Measurements from ENCODE around the gene TMEM169.
A peak's percentile ranks its signal among the peaks of the same experiment; 100 is the strongest.
"Not testable (repeated sequence)": the region's sequence is repeated elsewhere in the genome, so short reads cannot be mapped to it uniquely, and the experiment has no call there.

TMEM169 gene

GRCh38 chr2:216074794-216075193 is 6.9 kb upstream of the TMEM169 start:
- Histone ChIP-seq H3K27me3 (ENCODE audit: insufficient read depth, poor library complexity, severe bottlenecking) (no peaks in the 10 kb centered on the region), H3K4me3 (replicated peaks; ENCODE audit: insufficient read depth, low read length) (no peak overlapping the region), H3K27ac (replicated peaks) (no peak overlapping the region)
- TF ChIP-seq, protein P1, sequence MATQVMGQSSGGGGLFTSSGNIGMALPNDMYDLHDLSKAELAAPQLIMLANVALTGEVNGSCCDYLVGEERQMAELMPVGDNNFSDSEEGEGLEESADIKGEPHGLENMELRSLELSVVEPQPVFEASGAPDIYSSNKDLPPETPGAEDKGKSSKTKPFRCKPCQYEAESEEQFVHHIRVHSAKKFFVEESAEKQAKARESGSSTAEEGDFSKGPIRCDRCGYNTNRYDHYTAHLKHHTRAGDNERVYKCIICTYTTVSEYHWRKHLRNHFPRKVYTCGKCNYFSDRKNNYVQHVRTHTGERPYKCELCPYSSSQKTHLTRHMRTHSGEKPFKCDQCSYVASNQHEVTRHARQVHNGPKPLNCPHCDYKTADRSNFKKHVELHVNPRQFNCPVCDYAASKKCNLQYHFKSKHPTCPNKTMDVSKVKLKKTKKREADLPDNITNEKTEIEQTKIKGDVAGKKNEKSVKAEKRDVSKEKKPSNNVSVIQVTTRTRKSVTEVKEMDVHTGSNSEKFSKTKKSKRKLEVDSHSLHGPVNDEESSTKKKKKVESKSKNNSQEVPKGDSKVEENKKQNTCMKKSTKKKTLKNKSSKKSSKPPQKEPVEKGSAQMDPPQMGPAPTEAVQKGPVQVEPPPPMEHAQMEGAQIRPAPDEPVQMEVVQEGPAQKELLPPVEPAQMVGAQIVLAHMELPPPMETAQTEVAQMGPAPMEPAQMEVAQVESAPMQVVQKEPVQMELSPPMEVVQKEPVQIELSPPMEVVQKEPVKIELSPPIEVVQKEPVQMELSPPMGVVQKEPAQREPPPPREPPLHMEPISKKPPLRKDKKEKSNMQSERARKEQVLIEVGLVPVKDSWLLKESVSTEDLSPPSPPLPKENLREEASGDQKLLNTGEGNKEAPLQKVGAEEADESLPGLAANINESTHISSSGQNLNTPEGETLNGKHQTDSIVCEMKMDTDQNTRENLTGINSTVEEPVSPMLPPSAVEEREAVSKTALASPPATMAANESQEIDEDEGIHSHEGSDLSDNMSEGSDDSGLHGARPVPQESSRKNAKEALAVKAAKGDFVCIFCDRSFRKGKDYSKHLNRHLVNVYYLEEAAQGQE (IDR thresholded peaks at IDR 0.05; ENCODE audit: insufficient replicate concordance, low read depth) = no peak
- TF ChIP-seq POLR2AphosphoS5 (IDR thresholded peaks at IDR 0.05; ENCODE audit: low read depth) (no peak), SPI1 (IDR thresholded peaks at IDR 0.05; ENCODE audit: borderline replicate concordance, low read depth) (no peak), GABPA (IDR thresholded peaks at IDR 0.05; ENCODE audit: low read depth) (no peak)
- TF ChIP-seq, protein P2, sequence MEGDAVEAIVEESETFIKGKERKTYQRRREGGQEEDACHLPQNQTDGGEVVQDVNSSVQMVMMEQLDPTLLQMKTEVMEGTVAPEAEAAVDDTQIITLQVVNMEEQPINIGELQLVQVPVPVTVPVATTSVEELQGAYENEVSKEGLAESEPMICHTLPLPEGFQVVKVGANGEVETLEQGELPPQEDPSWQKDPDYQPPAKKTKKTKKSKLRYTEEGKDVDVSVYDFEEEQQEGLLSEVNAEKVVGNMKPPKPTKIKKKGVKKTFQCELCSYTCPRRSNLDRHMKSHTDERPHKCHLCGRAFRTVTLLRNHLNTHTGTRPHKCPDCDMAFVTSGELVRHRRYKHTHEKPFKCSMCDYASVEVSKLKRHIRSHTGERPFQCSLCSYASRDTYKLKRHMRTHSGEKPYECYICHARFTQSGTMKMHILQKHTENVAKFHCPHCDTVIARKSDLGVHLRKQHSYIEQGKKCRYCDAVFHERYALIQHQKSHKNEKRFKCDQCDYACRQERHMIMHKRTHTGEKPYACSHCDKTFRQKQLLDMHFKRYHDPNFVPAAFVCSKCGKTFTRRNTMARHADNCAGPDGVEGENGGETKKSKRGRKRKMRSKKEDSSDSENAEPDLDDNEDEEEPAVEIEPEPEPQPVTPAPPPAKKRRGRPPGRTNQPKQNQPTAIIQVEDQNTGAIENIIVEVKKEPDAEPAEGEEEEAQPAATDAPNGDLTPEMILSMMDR (IDR thresholded peaks at IDR 0.05; ENCODE audit: insufficient read depth, low read length) = no peak
- DNase-seq (ENCODE audit: low read depth in 1 of 2, low spot score in 1 of 2) = no peak

DNA sequence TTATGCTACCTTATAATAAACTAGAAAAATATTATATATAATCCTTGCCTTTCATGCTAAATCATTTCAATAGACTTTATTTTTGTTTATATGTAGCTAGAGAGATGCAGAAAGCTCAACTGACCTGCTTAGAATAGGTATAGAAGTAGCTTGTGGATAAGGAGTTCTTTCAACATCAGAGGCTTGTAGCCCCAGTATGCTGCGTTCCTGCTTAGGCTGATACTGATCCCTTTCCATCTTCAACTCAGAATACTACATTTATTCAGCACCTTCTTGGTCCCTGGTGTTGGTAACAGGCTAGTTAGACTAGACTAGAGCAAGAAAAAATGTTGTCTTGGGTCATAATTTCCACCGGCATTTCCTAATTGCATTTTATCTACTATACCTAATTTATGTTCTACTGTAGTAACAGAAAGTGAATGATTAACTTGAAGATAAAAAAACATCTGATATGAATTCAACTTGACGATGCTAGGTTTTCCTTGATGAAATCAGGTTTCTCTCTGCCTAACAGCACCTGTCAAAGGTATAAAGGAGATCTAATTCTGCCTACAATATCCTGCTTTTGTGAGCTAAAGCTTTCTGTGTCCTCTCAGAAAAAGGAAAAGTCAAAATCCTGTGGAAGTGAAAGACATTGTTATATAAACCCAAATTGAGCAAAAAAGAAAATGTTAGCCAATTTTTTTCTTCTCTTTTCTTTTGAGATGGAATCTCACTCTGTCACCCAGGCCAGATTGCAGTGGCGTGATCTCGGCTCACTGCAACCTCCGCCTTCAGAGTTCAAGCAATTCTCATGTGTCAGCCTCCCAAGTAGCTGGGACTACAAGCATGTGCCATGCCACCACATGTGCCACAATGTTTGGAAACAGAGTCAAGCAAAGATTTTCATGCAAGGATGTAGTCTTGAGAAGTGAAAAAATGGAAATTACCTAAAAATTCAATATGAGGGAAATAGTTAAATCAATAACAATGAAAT is 5.9 kb upstream of the TMEM169 start:
- DNase-seq (ENCODE audit: low read depth in 1 of 2, low spot score in 1 of 2) = no peak
- TF ChIP-seq, protein P1 (IDR thresholded peaks at IDR 0.05; ENCODE audit: insufficient replicate concordance, low read depth) = no peak
- TF ChIP-seq SPI1 (IDR thresholded peaks at IDR 0.05; ENCODE audit: borderline replicate concordance, low read depth) (no peak), POLR2AphosphoS5 (IDR thresholded peaks at IDR 0.05; ENCODE audit: low read depth) (no peak), GABPA (IDR thresholded peaks at IDR 0.05; ENCODE audit: low read depth) (no peak)
- TF ChIP-seq, protein P2 (IDR thresholded peaks at IDR 0.05; ENCODE audit: insufficient read depth, low read length) = no peak
- Histone ChIP-seq H3K27me3 (ENCODE audit: insufficient read depth, poor library complexity, severe bottlenecking) (peaks cover 7% of the 10 kb centered on the region), H3K4me3 (replicated peaks; ENCODE audit: insufficient read depth, low read length) (no peak overlapping the region), H3K27ac (replicated peaks) (no peak overlapping the region)

DNA sequence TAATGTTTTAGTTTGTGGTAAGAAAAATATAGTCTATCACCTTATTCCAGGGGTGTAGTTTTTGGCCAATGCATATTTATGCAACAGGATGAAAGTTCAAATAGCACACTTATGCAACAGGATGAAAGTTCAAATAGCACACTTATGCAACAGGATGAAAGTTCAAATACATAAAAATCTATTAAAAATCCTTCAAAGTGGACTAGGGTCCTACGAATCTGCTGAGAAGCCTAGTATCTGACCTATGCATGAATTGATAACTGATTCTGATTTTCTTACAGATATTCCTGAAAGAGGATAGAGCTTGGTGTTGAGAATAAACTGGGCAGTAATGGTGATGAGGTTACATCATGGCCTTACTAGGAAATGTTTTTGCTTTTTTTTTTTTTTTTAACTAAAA is 2.9 kb upstream of the TMEM169 start:
- Histone ChIP-seq H3K27me3 (ENCODE audit: insufficient read depth, poor library complexity, severe bottlenecking) (peaks cover 33% of the 10 kb centered on the region), H3K27ac (replicated peaks) (no peak overlapping the region), H3K4me3 (replicated peaks; ENCODE audit: insufficient read depth, low read length) (no peak overlapping the region)
- TF ChIP-seq, protein P2 (IDR thresholded peaks at IDR 0.05; ENCODE audit: insufficient read depth, low read length) = no peak
- TF ChIP-seq, protein P1 (IDR thresholded peaks at IDR 0.05; ENCODE audit: insufficient replicate concordance, low read depth) = no peak
- TF ChIP-seq POLR2AphosphoS5 (IDR thresholded peaks at IDR 0.05; ENCODE audit: low read depth) (no peak), SPI1 (IDR thresholded peaks at IDR 0.05; ENCODE audit: borderline replicate concordance, low read depth) (no peak), GABPA (IDR thresholded peaks at IDR 0.05; ENCODE audit: low read depth) (no peak)
- DNase-seq (ENCODE audit: low read depth in 1 of 2, low spot score in 1 of 2) = peak in 1 of 2 experiments; percentile 6

GRCh38 chr2:216080048-216080447 is 1.7 kb upstream of the TMEM169 start:
- H3K27me3 ChIP-seq (ENCODE audit: insufficient read depth, poor library complexity, severe bottlenecking) = peaks cover 35% of the 10 kb centered on the region
- not testable (repeated sequence) for H3K4me3 ChIP-seq (replicated peaks; ENCODE audit: insufficient read depth, low read length)

More at GRCh38 chr2:216080048-216080447, 1.7 kb upstream of the TMEM169 start:
- not testable (repeated sequence) for DNase-seq (ENCODE audit: low read depth in 1 of 2, low spot score in 1 of 2); H3K27ac ChIP-seq (replicated peaks)

Data from HL-60 (cell line).